ENCODE results near the gene DCAKD.

DCAKD gene

DNA sequence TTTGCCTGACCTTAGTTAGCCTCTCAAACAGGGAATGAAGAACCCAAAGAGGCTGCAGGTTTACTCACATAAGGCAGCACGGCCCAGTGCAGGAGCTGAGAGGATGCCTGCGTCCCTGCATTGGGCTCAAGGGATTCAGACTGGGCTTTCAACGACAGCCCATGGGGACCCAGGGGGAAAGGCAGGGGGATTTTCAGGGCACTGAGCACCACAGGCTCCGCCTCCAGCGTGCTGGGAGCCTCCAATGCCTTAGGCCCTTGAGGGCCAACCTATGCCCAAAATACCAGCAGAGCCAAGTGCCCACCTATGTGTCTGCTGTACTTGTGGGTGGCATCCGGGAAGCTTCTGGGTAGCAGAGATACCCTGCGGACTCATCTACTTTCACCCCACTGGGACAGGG is 22.3 kb downstream of the DCAKD start:
- Histone ChIP-seq H3K4me1 (ENCODE audit: insufficient read depth, insufficient read length) (peaks cover 7% of the 10 kb centered on the region), H3K27me3 (ENCODE audit: insufficient read depth, insufficient read length) (no peaks in the 10 kb centered on the region), H3K36me3 (ENCODE audit: insufficient read depth, insufficient read length, low read length) (peaks cover 76% of the 10 kb centered on the region), H3K9ac (ENCODE audit: insufficient read length, low read depth) (no peak overlapping the region), H3K4me3 (ENCODE audit: insufficient read length, low read depth) (no peak overlapping the region), H3K9me3 (ENCODE audit: insufficient read depth, low read length) (no peaks in the 10 kb centered on the region)
- TF ChIP-seq SUZ12 (IDR thresholded peaks at IDR 0.05; ENCODE audit: extremely low read depth, insufficient read depth, insufficient read length) (no peak), ZNF274 (IDR thresholded peaks at IDR 0.05; ENCODE audit: low read depth, low read length) (no peak), YY1 (IDR thresholded peaks at IDR 0.05; ENCODE audit: insufficient read depth, insufficient read length) (no peak)
- no peak for DNase-seq (ENCODE audit: low read depth, low spot score)

DNA sequence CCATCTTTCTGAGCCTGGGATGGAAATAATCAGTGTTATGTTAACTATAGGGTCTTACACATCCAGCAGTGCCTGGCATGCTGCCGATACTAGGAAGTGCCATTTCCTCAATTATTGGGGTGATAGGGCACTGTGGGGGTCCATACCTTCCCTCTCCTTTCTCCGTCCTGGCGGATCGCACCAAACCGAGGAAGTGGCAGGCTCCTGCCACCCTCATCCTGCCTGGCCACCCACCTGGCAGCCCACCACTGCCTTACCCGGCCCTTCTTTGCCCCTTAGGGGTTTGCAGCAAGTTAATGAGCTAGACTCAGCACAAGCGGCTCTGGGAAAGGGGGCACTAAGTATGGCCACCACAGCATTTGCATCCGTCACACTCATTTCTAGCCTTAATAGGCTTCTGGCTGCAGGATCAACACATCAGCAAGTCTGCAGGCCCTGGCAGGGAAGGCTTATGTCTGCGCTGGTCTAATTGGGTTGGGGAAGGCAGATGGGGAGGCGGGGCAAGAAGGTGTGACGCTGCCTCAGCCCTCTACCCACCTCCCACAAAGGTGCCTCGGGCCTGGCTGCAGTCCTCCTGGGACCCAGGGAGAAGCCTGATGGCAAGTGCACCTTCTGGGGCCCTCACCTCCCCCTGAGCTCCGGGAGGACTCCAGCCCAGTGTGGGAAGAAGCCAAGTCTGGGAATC is 28.6 kb downstream of the DCAKD start:
- TF ChIP-seq YY1 (IDR thresholded peaks at IDR 0.05; ENCODE audit: insufficient read depth, insufficient read length) (no peak), SUZ12 (IDR thresholded peaks at IDR 0.05; ENCODE audit: extremely low read depth, insufficient read depth, insufficient read length) (no peak), ZNF274 (IDR thresholded peaks at IDR 0.05; ENCODE audit: low read depth, low read length) (no peak)
- peaks cover 33% of the 10 kb centered on the region for H3K4me1 ChIP-seq (ENCODE audit: insufficient read depth, insufficient read length)
- DNase-seq (ENCODE audit: low read depth, low spot score) = no peak
- H3K9ac ChIP-seq (ENCODE audit: insufficient read length, low read depth) = peak overlapping the region; percentile 66
- H3K27me3 ChIP-seq (ENCODE audit: insufficient read depth, insufficient read length) = peaks cover 31% of the 10 kb centered on the region
- no peaks in the 10 kb centered on the region for H3K9me3 ChIP-seq (ENCODE audit: insufficient read depth, low read length)
- H3K4me3 ChIP-seq (ENCODE audit: insufficient read length, low read depth) = no peak overlapping the region
- peaks cover 36% of the 10 kb centered on the region for H3K36me3 ChIP-seq (ENCODE audit: insufficient read depth, insufficient read length, low read length)

DNA sequence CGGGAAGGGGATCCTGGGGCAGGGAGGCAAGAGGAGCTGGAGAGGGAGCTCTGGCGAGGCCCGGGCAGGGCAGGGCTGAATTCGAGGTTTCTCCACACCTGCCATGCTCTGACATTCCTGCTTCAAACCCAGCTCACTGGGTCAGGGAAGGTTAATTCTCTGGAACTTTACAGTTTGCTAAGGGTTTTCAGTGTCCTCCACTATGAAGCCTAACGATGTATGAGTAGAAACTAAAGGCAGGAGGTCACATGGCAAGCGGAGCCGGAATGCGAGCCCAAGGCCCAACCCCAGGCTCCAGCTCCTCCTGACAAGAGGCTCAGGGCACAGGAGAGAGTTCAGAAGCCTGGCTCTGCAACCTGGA is 29.2 kb downstream of the DCAKD start:
- Histone ChIP-seq H3K4me3 (ENCODE audit: insufficient read length, low read depth) (no peak overlapping the region), H3K9ac (ENCODE audit: insufficient read length, low read depth) (no peak overlapping the region), H3K9me3 (ENCODE audit: insufficient read depth, low read length) (no peaks in the 10 kb centered on the region), H3K4me1 (ENCODE audit: insufficient read depth, insufficient read length) (peaks cover 33% of the 10 kb centered on the region), H3K27me3 (ENCODE audit: insufficient read depth, insufficient read length) (peaks cover 31% of the 10 kb centered on the region), H3K36me3 (ENCODE audit: insufficient read depth, insufficient read length, low read length) (peaks cover 33% of the 10 kb centered on the region)
- no peak for TF ChIP-seq SUZ12 (IDR thresholded peaks at IDR 0.05; ENCODE audit: extremely low read depth, insufficient read depth, insufficient read length)
- TF ChIP-seq YY1 (IDR thresholded peaks at IDR 0.05; ENCODE audit: insufficient read depth, insufficient read length) = no peak
- no peak for TF ChIP-seq ZNF274 (IDR thresholded peaks at IDR 0.05; ENCODE audit: low read depth, low read length)
- DNase-seq (ENCODE audit: low read depth, low spot score) = no peak

DNA sequence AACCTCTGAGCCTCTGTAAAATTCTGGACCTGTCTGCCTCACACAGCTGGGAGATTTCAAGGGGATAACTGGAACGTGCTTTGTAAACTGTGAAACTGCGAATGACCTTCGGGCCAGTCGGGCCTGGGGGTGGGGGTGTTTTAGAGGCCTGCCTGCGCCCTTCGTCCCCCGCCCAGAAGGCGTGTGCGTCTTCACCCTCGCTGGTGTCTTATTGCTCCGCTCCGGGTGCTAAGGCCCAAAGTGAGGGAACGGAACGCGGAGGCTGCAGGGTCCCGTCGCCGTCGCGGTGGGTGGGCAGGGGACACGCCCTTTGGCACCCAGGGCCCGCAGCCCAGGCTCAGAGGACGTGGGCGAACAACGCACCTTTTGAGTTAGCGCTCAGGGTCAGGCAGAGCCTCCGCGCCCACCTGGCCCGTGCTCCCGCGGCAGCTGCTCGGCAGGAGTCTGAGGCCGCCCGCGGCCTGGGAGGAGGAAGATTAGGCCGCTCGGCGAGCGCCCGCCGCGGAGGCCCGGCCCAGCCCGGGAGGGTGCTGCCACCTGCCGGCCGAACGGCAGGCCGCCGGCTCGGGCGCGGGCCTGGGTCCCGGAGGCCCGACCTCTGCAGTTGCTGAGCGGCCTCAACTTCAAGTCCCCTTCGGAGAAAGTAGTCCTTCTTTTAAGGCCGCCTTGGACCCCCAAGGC is 29.7 kb downstream of the DCAKD start:
- H3K4me3 ChIP-seq (ENCODE audit: insufficient read length, low read depth) = peak overlapping the region; percentile 34
- H3K36me3 ChIP-seq (ENCODE audit: insufficient read depth, insufficient read length, low read length) = peaks cover 28% of the 10 kb centered on the region
- H3K4me1 ChIP-seq (ENCODE audit: insufficient read depth, insufficient read length) = peaks cover 33% of the 10 kb centered on the region
- peak overlapping the region; percentile 74 for H3K9ac ChIP-seq (ENCODE audit: insufficient read length, low read depth)
- no peaks in the 10 kb centered on the region for H3K9me3 ChIP-seq (ENCODE audit: insufficient read depth, low read length)
- H3K27me3 ChIP-seq (ENCODE audit: insufficient read depth, insufficient read length) = peaks cover 31% of the 10 kb centered on the region
- DNase-seq (ENCODE audit: low read depth, low spot score) = no peak
- TF ChIP-seq SUZ12 (IDR thresholded peaks at IDR 0.05; ENCODE audit: extremely low read depth, insufficient read depth, insufficient read length) (no peak), ZNF274 (IDR thresholded peaks at IDR 0.05; ENCODE audit: low read depth, low read length) (no peak), YY1 (IDR thresholded peaks at IDR 0.05; ENCODE audit: insufficient read depth, insufficient read length) (no peak)

DNA sequence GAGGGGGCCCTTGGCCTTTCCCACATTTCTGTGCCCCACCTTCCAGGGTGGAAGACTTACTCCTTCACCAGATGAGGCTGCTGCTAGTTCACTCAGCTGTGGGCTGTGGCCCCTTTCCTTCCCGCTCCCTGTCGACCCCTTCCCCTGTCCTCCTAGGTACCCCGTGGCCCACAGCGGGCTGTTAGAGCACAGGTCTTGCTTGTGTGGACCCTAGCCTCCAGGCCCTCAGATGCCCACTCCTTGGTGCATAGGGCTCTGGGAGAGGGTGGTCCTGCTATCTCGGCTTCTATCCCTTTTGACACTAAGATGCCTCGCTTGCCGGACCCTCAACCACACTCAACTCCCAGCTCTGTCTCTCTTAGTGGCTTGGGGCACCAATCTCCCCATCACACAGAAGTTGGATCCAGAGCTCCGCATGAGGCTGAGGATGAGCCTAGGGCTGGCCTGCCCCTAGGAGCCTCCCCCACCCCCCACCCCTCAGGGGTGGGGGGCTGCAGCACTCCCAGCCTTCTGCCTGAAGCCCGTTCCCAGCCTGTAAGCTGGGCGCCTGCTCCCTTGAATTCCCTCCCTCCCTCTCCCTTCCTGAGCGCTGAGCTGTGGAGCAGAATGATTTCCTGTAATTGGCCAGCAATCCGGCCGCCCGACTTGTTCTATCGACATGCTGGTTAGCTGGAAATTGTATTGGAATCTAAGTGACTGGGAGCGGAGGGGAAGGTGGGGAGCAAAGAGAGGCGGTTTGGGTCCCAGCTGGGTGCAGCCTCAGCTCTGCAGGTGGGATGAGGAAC is 30.9 kb downstream of the DCAKD start:
- no peak for DNase-seq (ENCODE audit: low read depth, low spot score)
- peaks cover 24% of the 10 kb centered on the region for H3K36me3 ChIP-seq (ENCODE audit: insufficient read depth, insufficient read length, low read length)
- H3K9me3 ChIP-seq (ENCODE audit: insufficient read depth, low read length) = no peaks in the 10 kb centered on the region
- peak overlapping the region; percentile 22 for H3K9ac ChIP-seq (ENCODE audit: insufficient read length, low read depth)
- H3K4me3 ChIP-seq (ENCODE audit: insufficient read length, low read depth) = no peak overlapping the region
- H3K27me3 ChIP-seq (ENCODE audit: insufficient read depth, insufficient read length) = peaks cover 31% of the 10 kb centered on the region
- TF ChIP-seq ZNF274 (IDR thresholded peaks at IDR 0.05; ENCODE audit: low read depth, low read length) = no peak
- TF ChIP-seq SUZ12 (IDR thresholded peaks at IDR 0.05; ENCODE audit: extremely low read depth, insufficient read depth, insufficient read length) = peak; percentile 9
- H3K4me1 ChIP-seq (ENCODE audit: insufficient read depth, insufficient read length) = peaks cover 34% of the 10 kb centered on the region

DNA sequence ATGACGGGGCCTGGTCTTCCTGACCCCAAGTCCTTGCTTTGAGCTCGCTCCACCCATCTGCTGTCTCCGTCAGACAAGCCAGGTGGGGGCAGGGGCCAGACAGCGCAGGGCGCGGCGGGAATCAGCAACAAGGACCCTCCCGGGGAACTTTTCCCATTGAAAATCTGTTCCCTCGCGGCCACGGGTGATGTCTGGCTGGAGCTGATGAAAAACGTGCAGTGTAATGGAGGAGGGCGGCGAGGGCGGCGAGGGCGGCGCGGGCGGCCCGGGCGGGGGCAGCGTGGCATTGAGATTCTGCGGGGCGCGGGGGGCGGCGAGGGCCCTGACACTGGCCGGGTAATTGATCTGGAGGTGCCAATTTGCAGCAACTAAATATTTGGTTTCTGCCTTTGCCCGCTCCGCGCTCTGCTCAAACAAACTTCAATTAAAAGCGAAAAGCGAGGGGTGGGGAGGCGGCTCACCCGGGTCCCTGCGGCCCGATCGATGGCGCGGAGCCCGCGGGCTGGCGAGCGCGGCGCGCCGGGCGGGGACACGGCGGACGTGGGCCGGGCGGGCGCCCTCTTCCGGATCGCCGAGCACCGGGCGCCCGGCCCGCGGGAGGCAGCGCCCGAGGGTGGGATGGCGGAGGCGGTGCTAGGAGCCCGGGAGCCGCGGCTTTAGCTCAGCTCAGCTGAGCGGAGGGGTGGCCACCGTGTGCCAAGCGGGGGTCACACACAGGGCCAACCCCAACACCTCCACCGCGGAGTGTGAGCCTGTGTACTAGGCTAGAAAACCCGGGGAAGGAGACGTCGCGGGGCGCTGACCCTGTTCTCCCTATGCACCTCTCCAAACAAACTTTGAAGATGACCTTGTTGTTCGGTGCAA is 32.4 kb downstream of the DCAKD start:
- Histone ChIP-seq H3K4me3 (ENCODE audit: insufficient read length, low read depth) (peak overlapping the region; percentile 40), H3K27me3 (ENCODE audit: insufficient read depth, insufficient read length) (peaks cover 31% of the 10 kb centered on the region), H3K4me1 (ENCODE audit: insufficient read depth, insufficient read length) (peaks cover 34% of the 10 kb centered on the region), H3K9ac (ENCODE audit: insufficient read length, low read depth) (peak overlapping the region; percentile 76), H3K9me3 (ENCODE audit: insufficient read depth, low read length) (no peaks in the 10 kb centered on the region), H3K36me3 (ENCODE audit: insufficient read depth, insufficient read length, low read length) (peaks cover 10% of the 10 kb centered on the region)
- no peak for TF ChIP-seq YY1 (IDR thresholded peaks at IDR 0.05; ENCODE audit: insufficient read depth, insufficient read length)
- no peak for TF ChIP-seq SUZ12 (IDR thresholded peaks at IDR 0.05; ENCODE audit: extremely low read depth, insufficient read depth, insufficient read length)
- TF ChIP-seq ZNF274 (IDR thresholded peaks at IDR 0.05; ENCODE audit: low read depth, low read length) = no peak
- no peak for DNase-seq (ENCODE audit: low read depth, low spot score)
